ENCODE measurements around the gene NUDT9. TPM values are rescaled to one million over a fixed set of nuclear protein-coding genes. Genes with fewer than 3 reads are reported as not detected.
A peak's percentile ranks its signal among the peaks of the same experiment; 100 is the strongest.

Gene NUDT9
- total and polyA plus RNA-seq, 2 donors (not counting 1 experiment from before 2014, with no cell fraction given), result 18.8 to 29.2 TPM

GRCh38 chr4:87428979-87429378 is 6.6 kb downstream of the NUDT9 start:
- H3K79me2 ChIP-seq (ENCODE audit: control insufficient read depth, insufficient read depth, low read length), result peaks cover 30% of the 10 kb centered on the region
- no peak overlapping the region for H2AFZ ChIP-seq (ENCODE audit: low read length)
- TF ChIP-seq EZH2 (IDR thresholded peaks at IDR 0.05; ENCODE audit: low read length, missing control alignments), result no peak
- TF ChIP-seq CTCF (conservative IDR thresholded peaks at IDR 0.05 in 1 of 2, IDR thresholded peaks at IDR 0.05 in 1 of 2; ENCODE audit: low read depth in 1 of 2, low read length in 2 of 2), result no peak
- DNase-seq (ENCODE audit: low read depth in 2 of 2), result no peak
- H3K9me3 ChIP-seq (ENCODE audit: control insufficient read depth, insufficient read depth, low read depth, low read length), result no peaks in the 10 kb centered on the region
- peaks cover 2% of the 10 kb centered on the region for H3K4me1 ChIP-seq (ENCODE audit: control insufficient read depth, extremely low read depth, insufficient read depth, low read length)
- no peaks in the 10 kb centered on the region for H4K20me1 ChIP-seq (ENCODE audit: control insufficient read depth, extremely low read depth, insufficient read depth, low read length)
- H3K4me3 ChIP-seq (replicated peaks in 1 of 4; ENCODE audit: control extremely low read depth in 1 of 4, insufficient read depth in 1 of 4, low read depth in 3 of 4, low read length in 4 of 4), result no peak overlapping the region
- no peaks in the 10 kb centered on the region for H3K27me3 ChIP-seq (ENCODE audit: control insufficient read depth, insufficient read depth, low read length)
- no peaks in the 10 kb centered on the region for H3K36me3 ChIP-seq (ENCODE audit: control insufficient read depth, insufficient read depth, low read length)
- H3K27ac ChIP-seq (ENCODE audit: insufficient read depth, low read length), result no peak overlapping the region
- H3K9ac ChIP-seq (ENCODE audit: insufficient read depth, low read length), result no peak overlapping the region
- H3K4me2 ChIP-seq (ENCODE audit: extremely low read depth, insufficient read depth, low read length), result no peak overlapping the region

GRCh38 chr4:87430038-87430437 is 7.7 kb downstream of the NUDT9 start:
- no peak overlapping the region for H2AFZ ChIP-seq (ENCODE audit: low read length)
- no peak overlapping the region for H3K4me2 ChIP-seq (ENCODE audit: extremely low read depth, insufficient read depth, low read length)
- H3K79me2 ChIP-seq (ENCODE audit: control insufficient read depth, insufficient read depth, low read length), result peaks cover 22% of the 10 kb centered on the region
- no peak overlapping the region for H3K27ac ChIP-seq (ENCODE audit: insufficient read depth, low read length)
- no peak for TF ChIP-seq CTCF (conservative IDR thresholded peaks at IDR 0.05 in 1 of 2, IDR thresholded peaks at IDR 0.05 in 1 of 2; ENCODE audit: low read depth in 1 of 2, low read length in 2 of 2)
- no peak for TF ChIP-seq EZH2 (IDR thresholded peaks at IDR 0.05; ENCODE audit: low read length, missing control alignments)
- H3K9ac ChIP-seq (ENCODE audit: insufficient read depth, low read length), result no peak overlapping the region
- H3K4me3 ChIP-seq (replicated peaks in 1 of 4; ENCODE audit: control extremely low read depth in 1 of 4, insufficient read depth in 1 of 4, low read depth in 3 of 4, low read length in 4 of 4), result no peak overlapping the region
- no peaks in the 10 kb centered on the region for H3K27me3 ChIP-seq (ENCODE audit: control insufficient read depth, insufficient read depth, low read length)
- H4K20me1 ChIP-seq (ENCODE audit: control insufficient read depth, extremely low read depth, insufficient read depth, low read length), result no peaks in the 10 kb centered on the region
- no peaks in the 10 kb centered on the region for H3K4me1 ChIP-seq (ENCODE audit: control insufficient read depth, extremely low read depth, insufficient read depth, low read length)
- DNase-seq (ENCODE audit: low read depth in 2 of 2), result peak in 1 of 2 donors; percentile 52
- H3K36me3 ChIP-seq (ENCODE audit: control insufficient read depth, insufficient read depth, low read length), result no peaks in the 10 kb centered on the region
- H3K9me3 ChIP-seq (ENCODE audit: control insufficient read depth, insufficient read depth, low read depth, low read length), result no peaks in the 10 kb centered on the region

DNA sequence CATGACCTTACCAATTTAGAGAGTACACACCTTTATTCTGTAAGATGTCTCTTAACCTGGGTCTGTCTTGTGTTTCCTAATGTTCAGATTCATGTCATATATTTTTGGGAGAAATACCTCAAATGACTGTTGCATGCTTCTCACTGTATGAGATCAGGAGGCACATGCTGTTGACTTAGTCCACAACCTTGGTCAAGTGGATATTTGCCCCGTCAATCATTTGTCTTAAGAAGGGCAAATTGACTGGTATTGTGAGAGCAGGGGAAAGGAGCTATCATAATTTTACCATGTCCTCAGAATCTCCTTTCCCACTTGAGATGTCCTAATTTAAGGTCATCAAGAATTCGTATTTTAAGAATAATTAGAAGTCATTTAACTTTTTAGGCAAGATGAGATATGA is 11.0 kb downstream of the NUDT9 start:
- H3K9me3 ChIP-seq (ENCODE audit: control insufficient read depth, insufficient read depth, low read depth, low read length), result no peaks in the 10 kb centered on the region
- H3K4me3 ChIP-seq (replicated peaks in 1 of 4; ENCODE audit: control extremely low read depth in 1 of 4, insufficient read depth in 1 of 4, low read depth in 3 of 4, low read length in 4 of 4), result no peak overlapping the region
- no peaks in the 10 kb centered on the region for H3K4me1 ChIP-seq (ENCODE audit: control insufficient read depth, extremely low read depth, insufficient read depth, low read length)
- H4K20me1 ChIP-seq (ENCODE audit: control insufficient read depth, extremely low read depth, insufficient read depth, low read length), result no peaks in the 10 kb centered on the region
- peaks cover 2% of the 10 kb centered on the region for H3K36me3 ChIP-seq (ENCODE audit: control insufficient read depth, insufficient read depth, low read length)
- DNase-seq (ENCODE audit: low read depth in 2 of 2), result no peak
- peaks cover 12% of the 10 kb centered on the region for H3K79me2 ChIP-seq (ENCODE audit: control insufficient read depth, insufficient read depth, low read length)
- no peak overlapping the region for H2AFZ ChIP-seq (ENCODE audit: low read length)
- H3K4me2 ChIP-seq (ENCODE audit: extremely low read depth, insufficient read depth, low read length), result no peak overlapping the region
- H3K27me3 ChIP-seq (ENCODE audit: control insufficient read depth, insufficient read depth, low read length), result no peaks in the 10 kb centered on the region
- no peak overlapping the region for H3K27ac ChIP-seq (ENCODE audit: insufficient read depth, low read length)
- no peak overlapping the region for H3K9ac ChIP-seq (ENCODE audit: insufficient read depth, low read length)
- TF ChIP-seq EZH2 (IDR thresholded peaks at IDR 0.05; ENCODE audit: low read length, missing control alignments), result no peak
- TF ChIP-seq CTCF (conservative IDR thresholded peaks at IDR 0.05 in 1 of 2, IDR thresholded peaks at IDR 0.05 in 1 of 2; ENCODE audit: low read depth in 1 of 2, low read length in 2 of 2), result no peak

Data from fibroblast of lung (primary cell).